Testis (tissue), 3 donors: ENCODE data around the gene PKD2L1. TPM values are rescaled to one million over a fixed set of nuclear protein-coding genes. Genes with fewer than 3 reads are reported as not detected.
"Not testable (repeated sequence)": the region's sequence is repeated elsewhere in the genome, so short reads cannot be mapped to it uniquely, and the experiment has no call there.

Experiments used
- DNase-seq: peaks from one replicate; pipeline ENCODE4 v3.0.0-alpha.2; 2019
- H3K27ac ChIP-seq, 2 donors: fragments of 200-600 bp; sonication (generic); one replicate each; pipeline ENCODE4 v1.5.1; 2019
- H3K27me3 ChIP-seq: fragments of 200-600 bp; sonication (generic); one replicate; pipeline ENCODE4 v1.5.1; 2019
- H3K36me3 ChIP-seq: fragments of 200-600 bp; sonication (generic); one replicate; pipeline ENCODE4 v1.5.1; 2017; ENCODE audit warnings: low read depth; ENCODE audit errors: missing control alignments
- H3K4me1 ChIP-seq: fragments of 200-600 bp; sonication (generic); one replicate; pipeline ENCODE4 v1.5.1; 2019
- H3K4me3 ChIP-seq, 2 donors: fragments of 200-600 bp; sonication (generic); one replicate each; pipeline ENCODE4 v1.5.1; 2017 to 2019
- H3K9me3 ChIP-seq: fragments of 200-600 bp; sonication (generic); one replicate; pipeline ENCODE4 v1.5.1; 2017
- CTCF ChIP-seq, 3 experiments: fragments of 450-650 bp in 2 of 3; fragments of 200-600 bp in 1 of 3; sonication (generic) in 1 of 3; IDR thresholded peaks; one replicate each; pipeline ENCODE4 v1.5.1; 2016 to 2019; ENCODE audit warnings: antibody characterized with exemption in 3 of 3, mild to moderate bottlenecking in 2 of 3, moderate library complexity in 1 of 3
- POLR2A ChIP-seq: fragments of 450-650 bp; IDR thresholded peaks from one replicate; pipeline ENCODE4 v1.6.1; 2017; ENCODE audit warnings: antibody characterized with exemption, mild to moderate bottlenecking, moderate library complexity
- WGBS, 2 donors: methylation state at CpG; one replicate each; pipeline ENCODE4 v1.1.5; 2018; 5-methylcytosine and 5-hydroxymethylcytosine counted together
- intact Hi-C: fragments of 100-400 bp; cut with DNase I; formaldehyde crosslinking; loops from one replicate; pipeline ENCODE4 v1.15.1; 2023; ENCODE audit warnings: low total_unique reads
- polyA plus RNA-seq: library from polyadenylated mRNA; stranded (reverse); fragments of 350-450 nt; fragmentation: Illumina TruSeq; extraction: RNeasy Lipid Tissue Mini Kit (QIAGEN cat#74804); gene quantifications from one replicate; pipeline ENCODE4 v1.2.3, GENCODE V29; 2014; ENCODE audit warnings: low read depth, low replicate concordance; ENCODE audit not compliant: insufficient read depth
- total RNA-seq, 2 donors: library from RNA; depleted of rRNA; stranded (reverse); fragments of >200 nt; gene quantifications; one replicate each; pipeline ENCODE4 v1.2.3, GENCODE V29; 2016

PKD2L1 gene
- total and polyA plus RNA-seq, 3 donors from 2014 or later, result 0.99 to 4.7 (median 1.6) TPM

DNA sequence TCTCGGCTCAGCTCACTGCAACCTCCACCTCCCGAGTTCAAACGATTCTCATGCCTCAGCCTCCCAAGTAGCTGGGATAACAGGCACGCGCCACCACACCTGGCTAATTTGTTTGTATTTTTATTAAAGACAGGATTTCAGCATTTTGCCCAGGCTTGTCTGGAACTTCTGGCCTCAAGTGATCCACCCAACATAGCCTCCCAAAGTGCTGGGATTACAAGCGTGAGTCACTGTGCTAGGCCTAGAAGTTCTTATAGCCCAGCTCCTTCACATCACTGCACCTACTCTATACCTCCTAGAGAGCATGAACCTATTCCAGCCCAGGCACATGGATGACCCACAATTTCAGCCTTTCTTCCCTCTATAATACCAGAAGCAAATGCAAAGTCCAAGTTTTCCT, 42.3 kb downstream of the PKD2L1 start:
- DNase-seq, result no peak
- no peak for TF ChIP-seq POLR2A
- no peak for TF ChIP-seq CTCF (IDR thresholded peaks at IDR 0.05)
- Histone ChIP-seq H3K27ac (no peak overlapping the region), H3K36me3 (no peaks in the 10 kb centered on the region), H3K9me3 (no peaks in the 10 kb centered on the region), H3K4me3 (no peak overlapping the region), H3K27me3 (no peaks in the 10 kb centered on the region), H3K4me1 (peaks cover 15% of the 10 kb centered on the region)
- WGBS, 2 donors, result 95 to 97% methylated on average over 6 of the region's 6 CpGs
- intact Hi-C loops, result no loop called here

- no peaks in the 10 kb centered on the region for H3K36me3 ChIP-seq
- DNase-seq, result peak; percentile 85
- H3K4me3 ChIP-seq, result peak within 1 kb of the TSS; percentile 89 to 92
- intact Hi-C loops, result no loop called here
- no peaks in the 10 kb centered on the region for H3K9me3 ChIP-seq
- 1% methylated on average over 47 to 49 of the region's 63 CpGs for WGBS, 2 donors
- no peaks in the 10 kb centered on the region for H3K27me3 ChIP-seq
- H3K27ac ChIP-seq, result peak within 1 kb of the TSS; percentile 78 to 87
- TF ChIP-seq CTCF (IDR thresholded peaks at IDR 0.05), result peak in 1 of 3 experiments; percentile 18
- TF ChIP-seq POLR2A, result no peak
- peaks cover 12% of the 10 kb centered on the region for H3K4me1 ChIP-seq
Observed at GRCh38 chr10:100286051-100287033, 43.7 kb downstream of the PKD2L1 start, which contains the start of gene BLOC1S2. TSS of gene BLOC1S2 (minus strand) at chr10:100286680. CDS start at chr10:100286659, 21 bp downstream.

DNA sequence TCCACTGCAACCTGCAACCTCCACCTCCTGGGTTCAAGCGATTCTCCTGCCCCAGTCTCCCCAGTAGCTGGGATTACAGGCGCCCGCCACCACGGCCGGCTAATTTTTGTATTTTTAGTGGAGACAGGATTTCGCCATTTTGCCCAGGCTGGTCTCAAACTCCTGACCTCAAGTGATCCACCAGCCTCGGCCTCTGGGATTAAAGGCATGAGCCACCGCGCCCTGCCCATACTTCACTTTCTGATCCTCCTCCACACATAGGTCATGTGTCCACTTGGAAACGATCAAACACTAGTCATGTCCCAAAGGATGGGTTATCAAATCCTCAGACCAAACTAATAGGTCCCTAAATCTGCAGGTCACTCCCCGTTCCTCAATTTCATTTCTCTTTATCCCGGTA, 44.7 kb downstream of the PKD2L1 start:
- H3K27me3 ChIP-seq, intact Hi-C loops: not testable (repeated sequence)
- 70 to 74% methylated on average over 12 of the region's 12 CpGs for WGBS, 2 donors

GRCh38 chr10:100282907-100283306, 47.1 kb downstream of the PKD2L1 start:
- Histone ChIP-seq H3K36me3 (no peaks in the 10 kb centered on the region), H3K9me3 (no peaks in the 10 kb centered on the region), H3K27ac (no peak overlapping the region), H3K4me1 (peaks cover 12% of the 10 kb centered on the region), H3K4me3 (no peak overlapping the region), H3K27me3 (no peaks in the 10 kb centered on the region)
- WGBS, 2 donors, result 95 to 97% methylated on average over 3 of the region's 3 CpGs
- TF ChIP-seq POLR2A, result no peak
- no peak for TF ChIP-seq CTCF (IDR thresholded peaks at IDR 0.05)
- intact Hi-C loops, result no loop called here
- no peak for DNase-seq

More for the DNA sequence above, 44.7 kb downstream of the PKD2L1 start:
- H3K4me1 ChIP-seq, result peaks cover 12% of the 10 kb centered on the region
- H3K27ac ChIP-seq, H3K36me3 ChIP-seq, H3K9me3 ChIP-seq, DNase-seq: not testable (repeated sequence)
- peak overlapping the region in 1 of 2 donors; percentile 89 for H3K4me3 ChIP-seq

DNA sequence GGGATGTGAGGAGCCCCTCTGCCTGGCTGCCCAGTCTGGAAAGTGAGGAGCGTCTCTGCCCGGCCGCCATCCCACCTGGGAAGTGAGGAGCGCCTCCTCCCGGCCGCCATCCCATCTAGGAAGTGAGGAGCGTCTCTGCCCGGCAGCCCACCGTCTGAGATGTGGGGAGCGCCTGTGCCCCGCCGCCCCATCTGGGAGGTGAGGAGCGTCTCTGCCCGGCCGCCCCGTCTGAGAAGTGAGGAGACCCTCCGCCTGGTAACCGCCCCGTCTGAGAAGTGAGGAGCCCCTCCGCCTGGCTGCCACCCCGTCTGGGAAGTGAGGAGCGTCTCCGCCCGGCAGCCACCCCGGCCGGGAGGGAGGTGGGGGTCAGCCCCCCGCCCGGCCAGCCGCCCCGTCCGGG, 53.1 kb downstream of the PKD2L1 start:
- intact Hi-C loops, DNase-seq, H3K36me3 ChIP-seq, H3K27me3 ChIP-seq, H3K4me3 ChIP-seq, H3K27ac ChIP-seq, H3K4me1 ChIP-seq, H3K9me3 ChIP-seq: not testable (repeated sequence)
- WGBS, 2 donors, result 70% methylated on average over 20 of the region's 31 CpGs; no CpG with 5 or more reads in 1 of the 2 donors
